Adrenal gland (tissue), 5 donors: ENCODE results near the gene KCP.

Experiments used
- CTCF ChIP-seq, 6 experiments: fragments of 450-650 bp in 4 of 6; fragments of 200-600 bp in 2 of 6; sonication (generic) in 1 of 6; IDR thresholded peaks; 1 replicate in 5 of 6; 2 replicates in 1 of 6; pipeline versions ENCODE4 v1.5.1 to v1.8.0; 2016 to 2021; ENCODE audit warnings: antibody characterized with exemption in 6 of 6, mild to moderate bottlenecking in 2 of 6, moderate library complexity in 1 of 6
- POLR2A ChIP-seq, 2 donors: fragments of 450-650 bp; IDR thresholded peaks; one replicate each; pipeline ENCODE4 v1.6.1; 2017; ENCODE audit warnings: antibody characterized with exemption in 2 of 2, mild to moderate bottlenecking in 2 of 2, moderate library complexity in 1 of 2
- donor health status: DM: no; HTN: no; CAD: no.

DNA sequence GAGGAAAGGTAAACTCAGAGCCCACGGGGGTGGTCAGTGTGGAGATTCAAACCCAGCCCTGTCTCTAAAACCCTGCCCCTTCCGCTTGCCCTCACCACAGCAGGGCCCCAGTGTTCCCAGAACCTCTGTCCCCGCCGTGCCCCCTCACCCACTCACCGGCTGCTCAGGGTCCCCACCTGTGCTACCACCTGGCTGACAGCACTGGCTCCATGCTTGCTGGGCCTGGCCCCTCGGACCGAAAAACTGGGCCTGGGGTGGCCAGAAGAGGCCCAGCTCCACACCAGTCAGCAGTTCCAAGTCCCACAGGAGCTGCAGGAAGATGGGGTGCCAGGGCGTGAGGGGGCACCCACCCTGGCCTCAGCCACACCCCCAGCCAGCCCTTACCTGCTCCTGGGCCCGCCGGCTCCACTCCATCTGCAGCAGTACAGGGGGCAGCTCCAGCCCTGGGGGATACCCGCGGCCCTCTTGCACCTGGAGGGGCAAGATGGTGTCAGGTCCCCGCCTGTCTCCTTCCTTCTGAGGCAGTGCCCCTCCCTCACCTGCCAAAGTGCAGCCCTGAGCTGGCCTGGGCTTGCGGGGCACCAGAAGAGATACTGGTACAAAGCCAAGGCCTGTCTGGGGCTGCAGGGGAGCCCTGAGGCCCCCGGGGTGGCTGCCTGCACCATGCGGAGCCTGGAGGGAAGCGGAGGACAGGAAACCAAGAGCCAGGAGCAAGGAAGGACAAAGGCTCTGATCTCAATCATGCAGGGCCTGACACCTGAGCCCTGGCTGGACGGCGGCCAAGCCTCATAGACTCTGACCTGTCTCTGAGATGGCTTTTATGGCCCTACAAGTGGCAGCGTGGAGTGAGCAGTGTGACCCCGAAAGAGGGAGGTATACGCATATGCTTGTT, 36.1 kb downstream of the KCP start:
- no peak for TF ChIP-seq CTCF (IDR thresholded peaks at IDR 0.05)
- TF ChIP-seq POLR2A (IDR thresholded peaks at IDR 0.05) = no peak
